Measurements from ENCODE around the gene CCDC171.
"Not testable (repeated sequence)": the region's sequence is repeated elsewhere in the genome, so short reads cannot be mapped to it uniquely, and the experiment has no call there.

CCDC171 gene

GRCh38 chr9:15761551-15761950 lies 208.7 kb downstream of the CCDC171 start:
- no peak for DNase-seq (ENCODE audit: low read depth in 2 of 2)

GRCh38 chr9:15763371-15763770 lies 210.5 kb downstream of the CCDC171 start:
- no peak for DNase-seq (ENCODE audit: low read depth in 2 of 2)

- no peak for DNase-seq (ENCODE audit: low read depth in 2 of 2)
Measured at GRCh38 chr9:15764131-15764530, 211.3 kb downstream of the CCDC171 start.

DNA sequence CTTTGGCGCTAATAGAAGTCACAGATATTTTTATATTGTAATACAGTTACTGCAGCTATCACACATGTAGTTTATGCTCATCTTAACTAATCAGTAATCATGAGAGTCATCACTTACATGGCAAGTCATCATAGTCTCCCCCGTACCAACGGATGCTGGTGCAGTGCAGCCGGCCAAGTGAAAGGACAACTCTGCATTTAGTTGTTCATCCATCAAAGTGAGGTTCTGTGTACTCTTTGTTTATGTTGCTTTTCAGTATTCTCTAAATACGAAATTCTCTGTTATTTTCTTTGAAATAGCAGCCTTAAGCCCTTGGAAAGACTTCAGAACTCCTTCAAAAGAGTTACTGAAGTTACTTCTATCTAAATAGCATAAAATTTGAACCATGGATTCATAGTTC lies 216.7 kb downstream of the CCDC171 start:
- DNase-seq (ENCODE audit: low read depth in 2 of 2) = no peak

DNA sequence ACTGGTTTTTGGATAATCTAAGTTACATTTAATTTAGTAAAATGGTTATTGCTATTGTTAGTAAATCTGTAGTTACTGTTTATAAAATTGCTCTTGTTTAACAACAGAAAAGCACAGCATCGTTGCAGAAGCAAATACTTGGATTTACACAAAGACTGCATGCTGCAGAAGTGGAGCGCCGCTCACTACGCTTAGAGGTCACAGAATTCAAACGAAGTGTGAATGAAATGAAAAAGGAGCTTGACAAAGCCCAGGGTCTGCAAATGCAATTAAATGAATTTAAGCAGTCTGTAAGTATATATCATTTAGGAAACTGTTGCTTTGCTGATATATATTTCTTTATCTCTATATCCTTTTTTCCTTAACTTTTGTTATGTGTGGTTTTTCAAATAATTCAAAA lies 226.0 kb downstream of the CCDC171 start:
- no peak for DNase-seq (ENCODE audit: low read depth in 2 of 2)

- DNase-seq (ENCODE audit: low read depth in 2 of 2) = no peak
Measured at GRCh38 chr9:15782106-15782505, 229.3 kb downstream of the CCDC171 start.

DNA sequence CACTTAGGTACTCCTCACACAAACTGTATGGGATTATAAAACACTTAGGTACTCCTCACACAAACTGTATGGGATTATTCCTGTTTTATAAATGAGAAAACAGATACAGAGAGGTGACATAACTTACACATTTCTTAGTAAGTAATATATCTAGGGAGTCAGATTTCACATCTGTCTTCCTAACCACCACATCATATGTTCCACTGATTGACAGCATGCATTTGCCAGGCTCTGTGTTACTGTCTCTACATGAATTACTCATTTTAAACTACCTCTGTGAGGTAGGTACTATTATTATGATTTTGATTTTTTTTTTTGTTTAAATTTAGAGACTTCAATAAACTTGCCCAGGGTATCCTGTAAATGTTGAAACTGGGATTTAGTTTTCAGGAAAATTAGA lies 232.7 kb downstream of the CCDC171 start:
- DNase-seq (ENCODE audit: low read depth in 2 of 2) = no peak

DNA sequence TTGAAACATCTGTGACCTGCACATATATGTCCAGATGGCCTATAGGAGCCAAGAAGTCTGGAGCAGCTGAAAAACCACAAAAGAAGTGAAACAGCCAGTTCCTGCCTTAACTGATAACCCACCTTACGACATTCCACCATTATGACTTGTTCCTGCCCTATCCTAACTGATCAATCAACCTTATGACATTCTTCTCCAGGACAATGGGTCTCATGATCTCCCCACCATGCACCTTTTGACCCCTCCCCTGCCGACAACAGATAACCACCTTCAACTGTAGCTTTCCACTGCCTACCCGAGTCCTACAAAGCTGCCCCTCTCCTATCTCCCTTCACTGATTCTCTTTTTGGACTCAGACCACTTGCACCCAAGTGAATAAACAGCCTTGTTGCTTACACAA lies 233.8 kb downstream of the CCDC171 start:
- no peak for DNase-seq (ENCODE audit: low read depth in 2 of 2)

DNA sequence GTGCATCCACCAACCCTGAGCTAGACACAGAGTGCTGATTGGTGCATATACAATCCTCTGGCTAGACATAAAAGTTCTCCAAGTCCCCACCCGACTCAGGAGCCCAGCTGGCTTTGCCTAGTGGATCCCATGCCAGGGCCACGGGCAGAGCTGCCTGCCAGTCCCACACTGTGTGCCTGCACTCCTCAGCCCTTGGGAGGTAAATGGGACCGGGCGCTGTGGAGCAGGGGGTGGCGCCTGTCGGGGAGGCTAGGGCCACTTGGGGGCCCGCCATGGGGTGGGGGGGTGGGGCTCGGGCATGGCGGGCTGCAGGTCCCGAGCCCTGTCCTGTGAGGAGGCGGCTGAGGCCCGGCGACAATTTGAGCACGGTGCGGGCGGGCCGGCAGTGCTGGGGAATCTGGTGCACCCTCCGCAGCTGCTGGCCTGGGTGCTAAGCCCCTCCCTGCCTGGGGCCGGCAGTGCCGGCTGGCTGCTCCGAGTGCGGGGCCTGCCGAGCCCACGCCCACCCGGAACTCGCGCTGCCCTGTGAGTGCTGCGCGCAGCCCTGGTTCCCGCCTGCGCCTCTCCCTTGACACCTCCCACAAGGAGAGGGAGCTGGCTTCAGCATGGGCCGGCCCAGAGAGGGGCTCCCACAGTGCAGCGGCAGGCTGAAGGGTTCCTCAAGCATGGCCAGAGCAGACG lies 257.5 kb downstream of the CCDC171 start:
- not testable (repeated sequence) for DNase-seq (ENCODE audit: low read depth in 2 of 2)

DNA sequence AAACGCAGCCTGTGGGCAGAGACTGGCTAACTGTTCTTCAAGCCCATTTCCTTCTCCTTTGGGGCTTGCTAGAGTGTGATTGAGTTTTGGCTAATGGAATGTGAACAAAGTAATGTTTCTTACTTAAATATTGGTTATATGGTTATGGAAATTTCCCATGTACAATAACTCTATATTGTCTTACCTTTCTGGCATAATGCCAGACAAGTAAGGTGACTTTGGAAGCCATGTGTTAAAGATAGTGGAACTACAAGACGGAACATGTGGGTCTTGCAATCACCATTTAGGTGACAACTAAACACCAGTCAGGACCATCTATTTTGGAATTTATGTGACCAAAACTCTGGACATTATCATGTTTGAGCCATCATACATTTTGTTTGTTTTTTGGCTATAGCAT lies 260.2 kb downstream of the CCDC171 start:
- no peak for DNase-seq (ENCODE audit: low read depth in 2 of 2)

DNA sequence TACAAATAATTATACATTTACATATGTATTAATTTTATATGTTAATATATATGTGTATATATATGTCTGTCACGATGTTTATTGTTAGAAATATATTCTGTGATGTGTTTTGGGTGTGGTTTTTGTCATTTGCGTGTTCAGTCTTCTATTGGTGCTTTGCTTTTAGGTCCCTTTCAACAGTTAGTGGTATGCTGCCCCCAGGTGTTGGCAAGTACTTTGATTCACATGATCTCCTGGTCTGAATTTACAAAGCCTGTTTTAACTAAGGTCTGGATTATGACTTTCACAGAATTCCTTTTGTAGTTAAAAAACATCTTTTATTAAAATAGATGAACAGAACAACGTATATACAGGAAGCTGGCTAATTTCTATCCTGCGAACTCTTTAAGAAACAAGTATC lies 271.5 kb downstream of the CCDC171 start:
- no peak for DNase-seq (ENCODE audit: low read depth in 2 of 2)

- no peak for DNase-seq (ENCODE audit: low read depth in 2 of 2)
Measured at GRCh38 chr9:15831384-15831783, 278.5 kb downstream of the CCDC171 start.

DNA sequence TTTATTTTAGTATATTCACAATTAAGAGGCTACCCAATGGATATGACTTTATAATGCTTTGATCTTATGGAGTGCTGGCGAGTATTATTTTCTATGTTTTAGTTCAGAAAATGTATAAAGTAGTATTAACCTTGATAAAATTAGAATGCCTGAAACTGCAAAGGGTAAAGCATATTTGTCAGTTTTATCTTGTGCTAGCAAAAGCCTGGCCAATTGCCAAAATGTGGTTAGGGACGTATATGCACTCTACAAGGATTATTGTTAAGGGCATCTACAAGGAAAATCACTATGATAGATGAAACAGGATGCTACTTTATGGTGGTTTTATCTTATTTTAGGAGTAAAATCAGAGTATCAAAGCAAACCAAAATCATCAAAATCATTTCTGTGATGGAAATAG lies 281.7 kb downstream of the CCDC171 start:
- no peak for DNase-seq (ENCODE audit: low read depth in 2 of 2)

GRCh38 chr9:15837079-15837679 lies 284.3 kb downstream of the CCDC171 start:
- DNase-seq (ENCODE audit: low read depth in 2 of 2) = no peak

DNA sequence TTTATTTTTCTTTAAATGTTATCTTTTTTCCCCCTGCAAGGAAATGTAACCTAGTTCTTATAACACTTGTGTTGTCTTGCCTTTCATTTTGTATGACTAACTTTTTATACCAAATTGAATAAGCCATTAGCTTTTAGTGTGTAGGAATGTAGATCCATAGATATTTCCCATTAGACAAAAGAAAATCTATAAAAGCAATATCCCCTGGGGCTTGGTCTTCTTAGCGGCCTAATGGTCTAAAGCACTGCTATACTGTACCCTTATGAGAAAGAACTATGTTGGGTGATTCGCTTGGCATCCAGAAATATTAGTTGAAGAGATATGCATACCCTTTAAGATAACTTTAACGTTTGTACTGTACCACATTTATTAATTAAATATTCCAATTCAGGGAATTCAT lies 289.2 kb downstream of the CCDC171 start:
- no peak for DNase-seq (ENCODE audit: low read depth in 2 of 2)

DNA sequence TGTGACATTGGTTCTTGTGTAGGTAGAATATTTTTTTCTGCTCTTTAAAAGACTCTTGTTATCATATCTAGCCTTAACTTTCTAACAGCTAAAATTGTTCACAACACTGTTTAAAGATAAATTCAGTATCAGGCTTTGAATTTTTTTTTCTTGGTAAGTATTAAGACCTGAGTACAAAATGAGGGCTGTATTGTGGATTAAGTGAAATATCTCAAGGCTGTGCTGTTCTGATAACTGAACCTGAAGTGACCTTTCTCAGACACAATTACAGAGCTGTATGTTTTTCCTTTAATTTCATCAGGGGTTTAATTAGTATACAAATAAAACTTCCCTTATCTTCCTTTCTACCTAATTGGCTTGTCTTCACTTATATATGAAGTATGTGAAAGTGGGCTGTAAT lies 290.5 kb downstream of the CCDC171 start:
- DNase-seq (ENCODE audit: low read depth in 2 of 2) = no peak

DNA sequence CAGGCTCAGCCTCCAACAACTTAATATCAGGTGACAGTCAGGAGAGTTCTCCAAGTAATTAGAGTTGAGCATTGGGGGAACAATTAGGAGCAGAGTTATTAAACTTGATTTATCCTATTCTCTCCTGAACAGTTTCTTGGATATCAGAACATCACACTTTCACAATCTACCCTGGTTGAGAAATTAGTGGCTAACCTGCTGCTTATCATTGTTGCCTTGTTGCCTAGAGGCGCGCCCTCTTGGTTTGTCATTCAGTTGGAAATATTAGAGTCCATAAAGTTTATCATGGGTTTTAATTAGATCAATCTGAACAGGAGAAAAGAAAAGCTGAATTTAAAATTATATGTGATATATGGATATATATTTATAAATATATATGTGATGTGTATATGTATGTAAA lies 291.1 kb downstream of the CCDC171 start:
- DNase-seq (ENCODE audit: low read depth in 2 of 2) = no peak

GRCh38 chr9:15846611-15847010 lies 293.8 kb downstream of the CCDC171 start:
- no peak for DNase-seq (ENCODE audit: low read depth in 2 of 2)

- DNase-seq (ENCODE audit: low read depth in 2 of 2) = no peak
Measured at GRCh38 chr9:15849871-15850270, 297.0 kb downstream of the CCDC171 start.

DNA sequence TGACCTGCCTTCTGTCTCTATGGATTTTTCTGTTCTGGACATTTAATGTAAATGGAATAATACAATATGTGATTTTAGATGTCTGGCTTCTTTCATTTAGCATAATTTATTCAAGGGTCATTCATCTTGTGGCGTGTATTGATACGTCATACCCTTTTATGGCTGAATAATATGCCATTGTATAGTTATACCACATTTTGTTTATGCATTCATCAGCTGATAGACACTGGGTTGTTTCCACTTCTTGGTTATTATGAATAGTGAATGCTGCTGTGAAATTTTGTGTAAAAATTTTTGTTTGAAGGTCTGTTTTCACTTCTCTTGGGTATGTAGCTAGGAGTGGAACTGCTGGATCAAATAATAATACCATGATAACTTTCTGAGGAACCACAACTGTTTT lies 298.9 kb downstream of the CCDC171 start:
- DNase-seq (ENCODE audit: low read depth in 2 of 2) = no peak

- DNase-seq (ENCODE audit: low read depth in 2 of 2) = no peak
Measured at GRCh38 chr9:15856591-15856990, 303.7 kb downstream of the CCDC171 start.

- DNase-seq (ENCODE audit: low read depth in 2 of 2) = no peak
Measured at GRCh38 chr9:15867334-15867733, 314.5 kb downstream of the CCDC171 start.

GRCh38 chr9:15867988-15868387 lies 315.1 kb downstream of the CCDC171 start:
- no peak for DNase-seq (ENCODE audit: low read depth in 2 of 2)
